PFSK-1 (cell line): ENCODE data around the gene WDR64.

Source experiments
- POLR2AphosphoS5 ChIP-seq: IDR thresholded peaks from 2 replicates; pipeline ENCODE4 v1.6.1; 2012; ENCODE audit warnings: low read depth, mild to moderate bottlenecking, control low read depth, low read length, moderate library complexity
- SIN3A ChIP-seq: IDR thresholded peaks from 2 replicates; pipeline ENCODE4 v1.6.1; 2012; ENCODE audit warnings: mild to moderate bottlenecking, low read length, moderate library complexity, borderline replicate concordance; ENCODE audit not compliant: insufficient read depth
- TF ChIP-seq, protein P1 (sequence below), 2 experiments: IDR thresholded peaks; 2 replicates each; pipeline versions ENCODE4 v1.6.1 to v1.8.0; 2011 to 2012; ENCODE audit warnings: low read depth in 2 of 2, low read length in 2 of 2, control low read depth in 1 of 2, inconsistent platforms in 1 of 2, mild to moderate bottlenecking in 1 of 2, moderate library complexity in 1 of 2; ENCODE audit not compliant: insufficient read depth in 1 of 2

DNA sequence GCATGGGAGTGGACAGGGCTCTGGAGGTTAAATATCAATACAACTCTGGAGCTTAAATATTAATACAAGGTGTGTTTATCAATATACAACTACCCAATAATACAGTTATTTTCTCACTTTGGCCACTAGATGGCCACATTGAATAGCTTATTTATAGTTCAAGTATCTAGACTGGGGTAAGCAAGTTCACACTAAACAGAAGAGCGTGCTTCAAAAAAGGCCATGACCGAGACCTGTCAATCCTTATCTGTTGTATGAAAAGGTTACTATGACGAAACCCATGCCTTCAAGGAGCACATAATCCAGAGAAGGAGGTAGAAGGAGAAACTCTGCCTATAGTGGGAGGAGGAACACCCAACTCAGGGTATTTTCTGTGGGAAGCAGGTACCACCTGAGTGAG lies 41.0 kb upstream of the WDR64 start:
- TF ChIP-seq POLR2AphosphoS5, result no peak
- TF ChIP-seq, protein P1, sequence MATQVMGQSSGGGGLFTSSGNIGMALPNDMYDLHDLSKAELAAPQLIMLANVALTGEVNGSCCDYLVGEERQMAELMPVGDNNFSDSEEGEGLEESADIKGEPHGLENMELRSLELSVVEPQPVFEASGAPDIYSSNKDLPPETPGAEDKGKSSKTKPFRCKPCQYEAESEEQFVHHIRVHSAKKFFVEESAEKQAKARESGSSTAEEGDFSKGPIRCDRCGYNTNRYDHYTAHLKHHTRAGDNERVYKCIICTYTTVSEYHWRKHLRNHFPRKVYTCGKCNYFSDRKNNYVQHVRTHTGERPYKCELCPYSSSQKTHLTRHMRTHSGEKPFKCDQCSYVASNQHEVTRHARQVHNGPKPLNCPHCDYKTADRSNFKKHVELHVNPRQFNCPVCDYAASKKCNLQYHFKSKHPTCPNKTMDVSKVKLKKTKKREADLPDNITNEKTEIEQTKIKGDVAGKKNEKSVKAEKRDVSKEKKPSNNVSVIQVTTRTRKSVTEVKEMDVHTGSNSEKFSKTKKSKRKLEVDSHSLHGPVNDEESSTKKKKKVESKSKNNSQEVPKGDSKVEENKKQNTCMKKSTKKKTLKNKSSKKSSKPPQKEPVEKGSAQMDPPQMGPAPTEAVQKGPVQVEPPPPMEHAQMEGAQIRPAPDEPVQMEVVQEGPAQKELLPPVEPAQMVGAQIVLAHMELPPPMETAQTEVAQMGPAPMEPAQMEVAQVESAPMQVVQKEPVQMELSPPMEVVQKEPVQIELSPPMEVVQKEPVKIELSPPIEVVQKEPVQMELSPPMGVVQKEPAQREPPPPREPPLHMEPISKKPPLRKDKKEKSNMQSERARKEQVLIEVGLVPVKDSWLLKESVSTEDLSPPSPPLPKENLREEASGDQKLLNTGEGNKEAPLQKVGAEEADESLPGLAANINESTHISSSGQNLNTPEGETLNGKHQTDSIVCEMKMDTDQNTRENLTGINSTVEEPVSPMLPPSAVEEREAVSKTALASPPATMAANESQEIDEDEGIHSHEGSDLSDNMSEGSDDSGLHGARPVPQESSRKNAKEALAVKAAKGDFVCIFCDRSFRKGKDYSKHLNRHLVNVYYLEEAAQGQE (IDR thresholded peaks at IDR 0.05; ENCODE audit: insufficient read depth in 1 of 2, low read depth in 2 of 2, low read length in 2 of 2), result no peak
- no peak for TF ChIP-seq SIN3A
